ENCODE data around the gene SORBS2. TPM values are rescaled to one million over a fixed set of nuclear protein-coding genes. Genes with fewer than 3 reads are reported as not detected.
A peak's percentile ranks its signal among the peaks of the same experiment; 100 is the strongest.

The SORBS2 gene
- total RNA-seq, 4 donors from 2014 or later = 45.3 to 135 (median 76.2) TPM

GRCh38 chr4:185761352-185762235, 50.4 kb downstream of the SORBS2 start:
- TF ChIP-seq EP300 (IDR thresholded peaks at IDR 0.05) (no peak), CTCF (IDR thresholded peaks at IDR 0.05) (no peak), POLR2A (IDR thresholded peaks at IDR 0.05) (no peak)
- no peak for DNase-seq (ENCODE audit: low spot score in 2 of 2)
- no peak overlapping the region for H3K4me3 ChIP-seq

GRCh38 chr4:185758807-185759206, 53.2 kb downstream of the SORBS2 start:
- no peak for DNase-seq (ENCODE audit: low spot score in 2 of 2)
- no peak overlapping the region for H3K4me3 ChIP-seq
- 66 to 75% methylated on average over 2 of the region's 2 CpGs for WGBS, 2 donors
- H3K4me1 ChIP-seq = peaks cover 0 to 8% (median 0%) of the 10 kb centered on the region in 4 donors
- H3K9me3 ChIP-seq = no peaks in the 10 kb centered on the region
- no peak overlapping the region for H3K27ac ChIP-seq
- H3K27me3 ChIP-seq = no peaks in the 10 kb centered on the region
- no peaks in the 10 kb centered on the region for H3K36me3 ChIP-seq
- TF ChIP-seq POLR2A (IDR thresholded peaks at IDR 0.05) = no peak
- TF ChIP-seq EP300 (IDR thresholded peaks at IDR 0.05) = no peak
- TF ChIP-seq CTCF (IDR thresholded peaks at IDR 0.05) = no peak

More at GRCh38 chr4:185761352-185762235, 50.4 kb downstream of the SORBS2 start:
- H3K27ac ChIP-seq = peak overlapping the region in 1 of 4 donors; percentile 43
- 71 to 76% methylated on average over 9 of the region's 9 CpGs for WGBS, 2 donors
- H3K4me1 ChIP-seq = peaks cover 0 to 4% (median 0%) of the 10 kb centered on the region in 4 donors
- H3K9me3 ChIP-seq = no peaks in the 10 kb centered on the region
- no peaks in the 10 kb centered on the region for H3K36me3 ChIP-seq
- H3K27me3 ChIP-seq = no peaks in the 10 kb centered on the region

- TF ChIP-seq CTCF (IDR thresholded peaks at IDR 0.05) = no peak
- TF ChIP-seq POLR2A (IDR thresholded peaks at IDR 0.05) = no peak
- TF ChIP-seq EP300 (IDR thresholded peaks at IDR 0.05) = no peak
- Histone ChIP-seq H3K27ac (no peak overlapping the region), H3K27me3 (no peaks in the 10 kb centered on the region), H3K4me3 (no peak overlapping the region), H3K9me3 (no peaks in the 10 kb centered on the region), H3K36me3 (no peaks in the 10 kb centered on the region), H3K4me1 (peaks cover 0 to 3% (median 0%) of the 10 kb centered on the region in 4 donors)
- DNase-seq (ENCODE audit: low spot score in 2 of 2) = no peak
Measured at GRCh38 chr4:185755451-185755850, 56.5 kb downstream of the SORBS2 start.

- Histone ChIP-seq H3K4me3 (no peak overlapping the region), H3K4me1 (peaks cover 0 to 3% (median 0%) of the 10 kb centered on the region in 4 donors)
- 61 to 65% methylated on average over 3 of the region's 3 CpGs for WGBS, 2 donors
Measured at GRCh38 chr4:185754961-185755360, 57.0 kb downstream of the SORBS2 start.

More at GRCh38 chr4:185754961-185755360, 57.0 kb downstream of the SORBS2 start:
- no peaks in the 10 kb centered on the region for H3K36me3 ChIP-seq
- H3K27ac ChIP-seq = no peak overlapping the region
- no peaks in the 10 kb centered on the region for H3K27me3 ChIP-seq
- DNase-seq (ENCODE audit: low spot score in 2 of 2) = no peak
- H3K9me3 ChIP-seq = no peaks in the 10 kb centered on the region
- no peak for TF ChIP-seq POLR2A (IDR thresholded peaks at IDR 0.05)
- TF ChIP-seq EP300 (IDR thresholded peaks at IDR 0.05) = no peak
- TF ChIP-seq CTCF (IDR thresholded peaks at IDR 0.05) = no peak

Data from tibial nerve (tissue), 4 donors.